GM12878 (cell line): ENCODE data around the gene FOXP1. TPM values are rescaled to one million over a fixed set of nuclear protein-coding genes. Genes with fewer than 3 reads are reported as not detected.

Experiments used
- ATAC-seq: fragments of 200-7000 bp; cut with Tn5 transposase; 3 replicates; pipeline ENCODE4 v1.9.1; 2020; ENCODE audit warnings: mild to moderate bottlenecking, moderate library complexity
- BruUV-seq: library from RNA; stranded (reverse); fragments of 400-500 nt; replicated peaks from 2 replicates; lab custom pipeline; 2021; lab: Mats Ljungman, UMichigan
- CTCF ChIA-PET: fragments of 300-600 bp; sonication (Branson Sonifier 250); formaldehyde crosslinking; extraction: SDS; loops from one replicate; lab custom pipeline; 2021; ENCODE audit warnings: inconsistent platforms; lab: Yijun Ruan, JAX
- POLR2A ChIA-PET: fragments of 350-600 bp; formaldehyde crosslinking; extraction: SDS; loops from one replicate; lab custom pipeline; 2021; ENCODE audit warnings: inconsistent platforms; lab: Charles Lee
- RAD21 ChIA-PET: fragments of 300-600 bp; sonication (Branson Sonifier 250); formaldehyde crosslinking; loops from one replicate; lab custom pipeline; 2023; ENCODE audit warnings: antibody characterized with exemption; ENCODE audit not compliant: unreplicated experiment; lab: Charles Lee
- SMC1A ChIA-PET: fragments of 300-600 bp; sonication (Branson Sonifier 250); formaldehyde crosslinking; loops from one replicate; lab custom pipeline; 2023; ENCODE audit not compliant: unreplicated experiment, uncharacterized antibody; lab: Charles Lee
- DNase-seq: peaks from one replicate; pipeline ENCODE4 v3.0.0-alpha.2; 2011; ENCODE audit warnings: low read depth, low spot score
- FAIRE-seq: peaks from 3 replicates; lab custom pipeline; 2011; peaks lifted over from hg19 to GRCh38; lab: Jason Lieb, UNC
- H2AFZ ChIP-seq: 2 replicates; pipeline ENCODE4 v1.6.0; 2011; ENCODE audit warnings: low read depth, low read length, control low read depth; ENCODE audit not compliant: control insufficient read depth
- H3K27ac ChIP-seq: 2 replicates; pipeline ENCODE4 v1.5.1; 2011; ENCODE audit warnings: control low read depth; ENCODE audit not compliant: control insufficient read depth, insufficient read depth
- H3K27me3 ChIP-seq, 2 experiments: replicated peaks in 1 of 2; 2 replicates each; pipeline versions ENCODE4 v1.6.0 to v1.6.1; 2011; ENCODE audit warnings: low read length in 1 of 2; ENCODE audit not compliant: control insufficient read depth in 2 of 2, insufficient read depth in 2 of 2
- H3K36me3 ChIP-seq, 2 experiments: 2 replicates each; pipeline ENCODE4 v1.5.1; 2011; ENCODE audit warnings: low read length in 1 of 2; ENCODE audit not compliant: control insufficient read depth in 2 of 2, insufficient read depth in 2 of 2
- H3K4me1 ChIP-seq: 2 replicates; pipeline ENCODE4 v1.6.1; 2011; ENCODE audit warnings: mild to moderate bottlenecking, low read length, moderate library complexity, mixed read lengths; ENCODE audit not compliant: control insufficient read depth, insufficient read depth
- H3K4me2 ChIP-seq: 2 replicates; pipeline ENCODE4 v1.6.0; 2011; ENCODE audit warnings: control low read depth; ENCODE audit not compliant: control insufficient read depth, insufficient read depth
- H3K4me3 ChIP-seq: fragments of 200-600 bp; sonication (generic); 2 replicates; pipeline ENCODE4 v1.5.1; 2016
- H3K79me2 ChIP-seq: 2 replicates; pipeline ENCODE4 v1.6.0; 2011; ENCODE audit warnings: low read length; ENCODE audit not compliant: control insufficient read depth, insufficient read depth
- H3K9ac ChIP-seq: 2 replicates; pipeline ENCODE4 v1.8.0; 2011; ENCODE audit warnings: low read length, control low read depth, mixed read lengths; ENCODE audit not compliant: control insufficient read depth, insufficient read depth
- H3K9me3 ChIP-seq: replicated peaks from 3 replicates; pipeline ENCODE4 v1.5.1; 2011; ENCODE audit warnings: mild to moderate bottlenecking, low read length; ENCODE audit not compliant: control insufficient read depth, insufficient read depth
- H4K20me1 ChIP-seq: 2 replicates; pipeline ENCODE4 v1.6.0; 2011; ENCODE audit not compliant: control insufficient read depth, insufficient read depth
- CBX3 ChIP-seq: fragments of 200-600 bp; sonication (generic); IDR thresholded peaks from 2 replicates; pipeline ENCODE4 v1.6.1; 2016; ENCODE audit warnings: low read depth, borderline replicate concordance
- CEBPB ChIP-seq, 2 experiments: fragments of 150-350 bp in 1 of 2; IDR thresholded peaks; 2 replicates each; pipeline ENCODE4 v1.6.1; 2012 to 2014; ENCODE audit warnings: low read depth in 2 of 2, low read length in 2 of 2, borderline replicate concordance in 1 of 2, inconsistent platforms in 1 of 2
- EGR1 ChIP-seq, 2 experiments: IDR thresholded peaks; 1 replicate in 1 of 2; 2 replicates in 1 of 2; pipeline ENCODE4 v1.6.1; 2011 to 2012; ENCODE audit warnings: low read depth in 2 of 2, low read length in 2 of 2, borderline replicate concordance in 1 of 2, mild to moderate bottlenecking in 1 of 2, moderate library complexity in 1 of 2
- ETV6 ChIP-seq, 2 experiments: fragments of 450-650 bp in 1 of 2; IDR thresholded peaks in 1 of 2; conservative IDR thresholded peaks in 1 of 2; 2 replicates each; pipeline ENCODE4 v1.6.1; 2014; ENCODE audit warnings: antibody characterized with exemption in 1 of 2, borderline replicate concordance in 1 of 2, low read depth in 1 of 2, mild to moderate bottlenecking in 1 of 2, moderate library complexity in 1 of 2
- EZH2 ChIP-seq: IDR thresholded peaks from 2 replicates; pipeline ENCODE4 v1.6.1; 2012; ENCODE audit warnings: low read depth, mild to moderate bottlenecking, control low read depth, inconsistent platforms, low read length, borderline replicate concordance; ENCODE audit not compliant: control insufficient read depth
- IRF4 ChIP-seq: IDR thresholded peaks from 2 replicates; pipeline ENCODE4 v1.6.1; 2011; ENCODE audit warnings: low read depth, low read length
- NFIC ChIP-seq: IDR thresholded peaks from 2 replicates; pipeline ENCODE4 v1.6.1; 2012; ENCODE audit warnings: low read depth, mild to moderate bottlenecking, inconsistent platforms, low read length, moderate library complexity
- NR2C1 ChIP-seq: fragments of 450-650 bp; IDR thresholded peaks from 2 replicates; pipeline ENCODE4 v1.6.1; 2017; ENCODE audit warnings: antibody characterized with exemption, mild to moderate bottlenecking, moderate library complexity
- POLR2AphosphoS5 ChIP-seq: IDR thresholded peaks from 2 replicates; pipeline ENCODE4 v1.6.1; 2011; ENCODE audit warnings: mild to moderate bottlenecking, low read length, inconsistent platforms
- SMAD5 ChIP-seq: IDR thresholded peaks from 2 replicates; pipeline ENCODE4 v1.6.1; 2016; ENCODE audit warnings: antibody characterized with exemption, low read depth
- SP1 ChIP-seq: IDR thresholded peaks from one replicate; pipeline ENCODE4 v1.6.1; 2011; ENCODE audit warnings: low read depth, low read length
- TARDBP ChIP-seq: IDR thresholded peaks from 2 replicates; pipeline ENCODE4 v1.6.1; 2016; ENCODE audit warnings: borderline replicate concordance
- TCF12 ChIP-seq: IDR thresholded peaks from 2 replicates; pipeline ENCODE4 v1.6.1; 2011; ENCODE audit warnings: low read depth, mild to moderate bottlenecking, low read length
- WGBS: methylation state at CpG from one replicate; pipeline ENCODE4 v1.1.6; 2016; ENCODE audit warnings: low lambda C conversion rate; ENCODE audit not compliant: insufficient replicate concordance, insufficient coverage; ENCODE audit errors: missing lambda C conversion rate; 5-methylcytosine and 5-hydroxymethylcytosine counted together
- in situ Hi-C: fragments of 300-500 bp; cut with MboI; formaldehyde crosslinking; loops from 9 replicates; pipeline ENCODE4 v1.14.3; 2018; ENCODE audit warnings: mixed read lengths
- intact Hi-C: fragments of 100-400 bp; cut with micrococcal nuclease; formaldehyde crosslinking; loops from one replicate; pipeline ENCODE4 v1.14.2; 2022; ENCODE audit not compliant: unreplicated experiment
- polyA plus RNA-seq, 11 experiments: library from polyadenylated mRNA; depleted of rRNA in 4 of 11; unstranded in 6 of 11; stranded (reverse) in 5 of 11; fragments of >200 nt; fragmentation: Nextera tagmentation in 4 of 11; fragmentation: Illumina TruSeq in 1 of 11; extraction: Ambion mirVana in 4 of 11; extraction: Trizol in 1 of 11; gene quantifications; 1 replicate in 1 of 11; 2 replicates in 10 of 11; pipeline versions ENCODE4 v1.2.1 to v1.2.3, GENCODE V29; 2011 to 2016; ENCODE audit warnings: inconsistent platforms in 2 of 11, missing spikeins in 2 of 11, low read depth in 1 of 11
- total RNA-seq, 4 experiments: library from RNA; depleted of rRNA in 3 of 4; stranded (reverse); fragments of >200 nt in 3 of 4; fragmentation: Illumina TruSeq in 1 of 4; extraction: Trizol in 1 of 4; gene quantifications; 2 replicates each; pipeline versions ENCODE4 v1.2.1 to v1.2.3, GENCODE V29; 2013 to 2021
- TF ChIP-seq, protein P1 (sequence below): fragments of 150-350 bp; IDR thresholded peaks from 2 replicates; pipeline ENCODE4 v1.6.1; 2014; ENCODE audit warnings: mild to moderate bottlenecking, low read depth, low read length
- TF ChIP-seq, protein P2 (sequence below): fragments of 450-650 bp; IDR thresholded peaks from 2 replicates; pipeline ENCODE4 v1.6.1; 2017; ENCODE audit warnings: mild to moderate bottlenecking, low read depth, inconsistent platforms; ENCODE audit not compliant: poor library complexity, severe bottlenecking
- TF ChIP-seq, protein P3 (sequence below): fragments of 450-650 bp; IDR thresholded peaks from 2 replicates; pipeline ENCODE4 v1.6.1; 2017; ENCODE audit warnings: low read depth, mild to moderate bottlenecking, moderate library complexity
- TF ChIP-seq, protein P4 (sequence below): fragments of 450-650 bp; IDR thresholded peaks from 2 replicates; pipeline ENCODE4 v1.6.1; 2016; ENCODE audit warnings: mild to moderate bottlenecking

Gene FOXP1
- total and polyA plus RNA-seq, 10 of the 15 experiments (the other 5 are each of a cell fraction or from before 2014, with no cell fraction given) = 0.05 to 1.6 (median 0.20) TPM; not detected in 1

DNA sequence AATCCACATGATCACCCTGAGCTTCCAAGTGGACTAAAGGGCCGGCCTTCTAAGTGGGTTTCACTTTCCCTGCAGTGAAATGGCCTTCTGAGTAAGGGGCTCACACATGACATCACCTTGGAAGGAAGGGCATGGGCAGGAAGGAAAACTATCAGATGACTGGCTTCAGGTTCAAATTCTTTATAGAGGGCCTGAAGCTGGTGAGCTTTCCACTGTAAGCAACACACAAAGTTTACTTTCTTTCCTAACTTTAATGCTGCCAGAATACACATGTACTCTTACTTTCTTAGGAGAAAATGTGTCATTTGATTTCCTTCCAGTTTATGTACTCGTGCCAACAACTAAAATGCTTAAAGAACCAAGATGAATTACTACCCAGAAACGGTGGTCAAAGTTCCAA lies 475.6 kb downstream of the FOXP1 start (continued):
- TF ChIP-seq, protein P1, sequence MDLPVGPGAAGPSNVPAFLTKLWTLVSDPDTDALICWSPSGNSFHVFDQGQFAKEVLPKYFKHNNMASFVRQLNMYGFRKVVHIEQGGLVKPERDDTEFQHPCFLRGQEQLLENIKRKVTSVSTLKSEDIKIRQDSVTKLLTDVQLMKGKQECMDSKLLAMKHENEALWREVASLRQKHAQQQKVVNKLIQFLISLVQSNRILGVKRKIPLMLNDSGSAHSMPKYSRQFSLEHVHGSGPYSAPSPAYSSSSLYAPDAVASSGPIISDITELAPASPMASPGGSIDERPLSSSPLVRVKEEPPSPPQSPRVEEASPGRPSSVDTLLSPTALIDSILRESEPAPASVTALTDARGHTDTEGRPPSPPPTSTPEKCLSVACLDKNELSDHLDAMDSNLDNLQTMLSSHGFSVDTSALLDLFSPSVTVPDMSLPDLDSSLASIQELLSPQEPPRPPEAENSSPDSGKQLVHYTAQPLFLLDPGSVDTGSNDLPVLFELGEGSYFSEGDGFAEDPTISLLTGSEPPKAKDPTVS = no peak

DNA sequence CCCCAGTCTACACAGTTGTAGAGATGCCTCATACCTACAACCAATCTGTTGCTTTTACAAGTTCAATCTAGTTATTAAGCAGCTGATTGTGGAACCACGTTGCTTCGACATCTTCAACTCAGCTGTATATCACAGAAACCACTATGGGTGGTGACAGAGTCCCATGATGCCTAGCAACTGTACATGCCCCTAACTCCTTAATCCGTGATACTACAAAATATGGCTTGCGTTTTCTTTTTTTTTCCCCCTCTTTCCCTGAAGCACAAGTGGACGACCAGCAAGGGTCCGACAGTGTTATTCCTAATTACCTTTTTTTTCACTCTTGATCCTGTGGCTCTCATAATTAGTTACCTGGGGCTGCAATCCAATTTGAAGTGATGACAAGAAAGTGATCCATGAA lies 478.6 kb downstream of the FOXP1 start:
- FAIRE-seq (no peak), DNase-seq (no peak), ATAC-seq (no peak)
- Histone ChIP-seq H3K9me3 (no peaks in the 10 kb centered on the region), H3K4me2 (no peak overlapping the region), H4K20me1 (no peaks in the 10 kb centered on the region), H3K4me1 (no peaks in the 10 kb centered on the region), H2AFZ (no peak overlapping the region), H3K79me2 (no peaks in the 10 kb centered on the region), H3K4me3 (no peak overlapping the region), H3K27ac (no peak overlapping the region), H3K27me3 (peaks cover 0 to 7% of the 10 kb centered on the region in 2 experiments; a peak in 1 of 4 replicates), H3K9ac (no peak overlapping the region), H3K36me3 (no peaks in the 10 kb centered on the region)
- 53% methylated on average over 6 of the region's 6 CpGs for WGBS
- ChIA-PET CTCF (no interaction called here), RAD21 (no interaction called here), SMC1A (no interaction called here), POLR2A (no interaction called here)
- in situ Hi-C loops (no loop called here), intact Hi-C loops (no loop called here)
- no TSS peak for BruUV-seq
- TF ChIP-seq NFIC = no peak
- TF ChIP-seq, protein P2, sequence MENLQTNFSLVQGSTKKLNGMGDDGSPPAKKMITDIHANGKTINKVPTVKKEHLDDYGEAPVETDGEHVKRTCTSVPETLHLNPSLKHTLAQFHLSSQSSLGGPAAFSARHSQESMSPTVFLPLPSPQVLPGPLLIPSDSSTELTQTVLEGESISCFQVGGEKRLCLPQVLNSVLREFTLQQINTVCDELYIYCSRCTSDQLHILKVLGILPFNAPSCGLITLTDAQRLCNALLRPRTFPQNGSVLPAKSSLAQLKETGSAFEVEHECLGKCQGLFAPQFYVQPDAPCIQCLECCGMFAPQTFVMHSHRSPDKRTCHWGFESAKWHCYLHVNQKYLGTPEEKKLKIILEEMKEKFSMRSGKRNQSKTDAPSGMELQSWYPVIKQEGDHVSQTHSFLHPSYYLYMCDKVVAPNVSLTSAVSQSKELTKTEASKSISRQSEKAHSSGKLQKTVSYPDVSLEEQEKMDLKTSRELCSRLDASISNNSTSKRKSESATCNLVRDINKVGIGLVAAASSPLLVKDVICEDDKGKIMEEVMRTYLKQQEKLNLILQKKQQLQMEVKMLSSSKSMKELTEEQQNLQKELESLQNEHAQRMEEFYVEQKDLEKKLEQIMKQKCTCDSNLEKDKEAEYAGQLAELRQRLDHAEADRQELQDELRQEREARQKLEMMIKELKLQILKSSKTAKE = no peak
- no peak for TF ChIP-seq IRF4
- no peak for TF ChIP-seq CEBPB (IDR thresholded peaks at IDR 0.05; ENCODE audit: borderline replicate concordance in 1 of 2, low read depth in 2 of 2, low read length in 2 of 2)
- TF ChIP-seq EGR1 (IDR thresholded peaks at IDR 0.05; ENCODE audit: borderline replicate concordance in 1 of 2, low read depth in 2 of 2, low read length in 2 of 2) = no peak
- TF ChIP-seq POLR2AphosphoS5 = no peak
- TF ChIP-seq EZH2 = no peak
- TF ChIP-seq SMAD5 = no peak
- no peak for TF ChIP-seq TARDBP
- TF ChIP-seq ETV6 (conservative IDR thresholded peaks at IDR 0.05 in 1 of 2, IDR thresholded peaks at IDR 0.05 in 1 of 2; ENCODE audit: borderline replicate concordance in 1 of 2, low read depth in 1 of 2) = no peak
- no peak for TF ChIP-seq NR2C1
- TF ChIP-seq, protein P3, sequence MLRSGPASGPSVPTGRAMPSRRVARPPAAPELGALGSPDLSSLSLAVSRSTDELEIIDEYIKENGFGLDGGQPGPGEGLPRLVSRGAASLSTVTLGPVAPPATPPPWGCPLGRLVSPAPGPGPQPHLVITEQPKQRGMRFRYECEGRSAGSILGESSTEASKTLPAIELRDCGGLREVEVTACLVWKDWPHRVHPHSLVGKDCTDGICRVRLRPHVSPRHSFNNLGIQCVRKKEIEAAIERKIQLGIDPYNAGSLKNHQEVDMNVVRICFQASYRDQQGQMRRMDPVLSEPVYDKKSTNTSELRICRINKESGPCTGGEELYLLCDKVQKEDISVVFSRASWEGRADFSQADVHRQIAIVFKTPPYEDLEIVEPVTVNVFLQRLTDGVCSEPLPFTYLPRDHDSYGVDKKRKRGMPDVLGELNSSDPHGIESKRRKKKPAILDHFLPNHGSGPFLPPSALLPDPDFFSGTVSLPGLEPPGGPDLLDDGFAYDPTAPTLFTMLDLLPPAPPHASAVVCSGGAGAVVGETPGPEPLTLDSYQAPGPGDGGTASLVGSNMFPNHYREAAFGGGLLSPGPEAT = no peak
- TF ChIP-seq CBX3 = no peak
- TF ChIP-seq, protein P4, sequence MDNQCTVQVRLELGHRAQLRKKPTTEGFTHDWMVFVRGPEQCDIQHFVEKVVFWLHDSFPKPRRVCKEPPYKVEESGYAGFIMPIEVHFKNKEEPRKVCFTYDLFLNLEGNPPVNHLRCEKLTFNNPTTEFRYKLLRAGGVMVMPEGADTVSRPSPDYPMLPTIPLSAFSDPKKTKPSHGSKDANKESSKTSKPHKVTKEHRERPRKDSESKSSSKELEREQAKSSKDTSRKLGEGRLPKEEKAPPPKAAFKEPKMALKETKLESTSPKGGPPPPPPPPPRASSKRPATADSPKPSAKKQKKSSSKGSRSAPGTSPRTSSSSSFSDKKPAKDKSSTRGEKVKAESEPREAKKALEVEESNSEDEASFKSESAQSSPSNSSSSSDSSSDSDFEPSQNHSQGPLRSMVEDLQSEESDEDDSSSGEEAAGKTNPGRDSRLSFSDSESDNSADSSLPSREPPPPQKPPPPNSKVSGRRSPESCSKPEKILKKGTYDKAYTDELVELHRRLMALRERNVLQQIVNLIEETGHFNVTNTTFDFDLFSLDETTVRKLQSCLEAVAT = no peak
- no peak for TF ChIP-seq TCF12
- TF ChIP-seq SP1 = no peak
